Measurements from ENCODE around the gene TMPRSS7. TPM values are rescaled to one million over a fixed set of nuclear protein-coding genes. Genes with fewer than 3 reads are reported as not detected.
"Not testable (repeated sequence)": the region's sequence is repeated elsewhere in the genome, so short reads cannot be mapped to it uniquely, and the experiment has no call there.

Gene TMPRSS7
- polyA plus RNA-seq, 1 donor, result not detected

GRCh38 chr3:112061152-112061551, 26.6 kb downstream of the TMPRSS7 start:
- DNase-seq, result no peak

DNA sequence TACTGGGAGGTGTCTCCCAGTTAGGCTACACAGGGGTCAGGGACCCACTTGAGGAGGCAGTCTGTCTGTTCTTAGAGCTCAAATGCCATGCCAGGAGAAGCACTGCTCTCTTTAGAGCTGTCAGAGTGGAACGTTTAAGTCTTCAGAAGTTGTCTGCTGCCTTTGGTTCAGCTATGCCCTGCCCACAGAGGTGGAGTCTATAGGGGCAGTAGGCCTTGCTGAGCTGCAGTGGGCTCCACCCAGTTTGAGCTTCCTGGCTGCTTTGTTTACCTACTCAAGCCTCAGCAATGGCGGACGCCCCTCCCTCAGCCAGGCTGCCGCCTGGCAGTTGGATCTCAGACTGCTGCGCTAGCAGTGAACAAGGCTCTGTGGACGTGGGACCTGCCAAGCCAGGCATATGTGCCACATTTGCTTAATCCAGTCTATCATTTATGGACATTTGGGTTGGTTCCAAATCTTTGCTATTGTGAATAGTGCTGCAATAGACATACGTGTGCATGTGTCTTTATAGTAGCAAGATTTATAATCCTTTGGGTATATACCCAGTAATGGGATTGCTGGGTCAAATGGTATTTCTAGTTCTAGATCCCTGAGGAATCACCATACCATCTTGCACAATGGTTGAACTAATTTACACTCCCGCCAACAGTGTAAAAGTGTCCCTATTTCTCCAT, 38.0 kb downstream of the TMPRSS7 start:
- DNase-seq, result not testable (repeated sequence)

GRCh38 chr3:112074006-112074405, 39.5 kb downstream of the TMPRSS7 start:
- DNase-seq, result no peak

DNA sequence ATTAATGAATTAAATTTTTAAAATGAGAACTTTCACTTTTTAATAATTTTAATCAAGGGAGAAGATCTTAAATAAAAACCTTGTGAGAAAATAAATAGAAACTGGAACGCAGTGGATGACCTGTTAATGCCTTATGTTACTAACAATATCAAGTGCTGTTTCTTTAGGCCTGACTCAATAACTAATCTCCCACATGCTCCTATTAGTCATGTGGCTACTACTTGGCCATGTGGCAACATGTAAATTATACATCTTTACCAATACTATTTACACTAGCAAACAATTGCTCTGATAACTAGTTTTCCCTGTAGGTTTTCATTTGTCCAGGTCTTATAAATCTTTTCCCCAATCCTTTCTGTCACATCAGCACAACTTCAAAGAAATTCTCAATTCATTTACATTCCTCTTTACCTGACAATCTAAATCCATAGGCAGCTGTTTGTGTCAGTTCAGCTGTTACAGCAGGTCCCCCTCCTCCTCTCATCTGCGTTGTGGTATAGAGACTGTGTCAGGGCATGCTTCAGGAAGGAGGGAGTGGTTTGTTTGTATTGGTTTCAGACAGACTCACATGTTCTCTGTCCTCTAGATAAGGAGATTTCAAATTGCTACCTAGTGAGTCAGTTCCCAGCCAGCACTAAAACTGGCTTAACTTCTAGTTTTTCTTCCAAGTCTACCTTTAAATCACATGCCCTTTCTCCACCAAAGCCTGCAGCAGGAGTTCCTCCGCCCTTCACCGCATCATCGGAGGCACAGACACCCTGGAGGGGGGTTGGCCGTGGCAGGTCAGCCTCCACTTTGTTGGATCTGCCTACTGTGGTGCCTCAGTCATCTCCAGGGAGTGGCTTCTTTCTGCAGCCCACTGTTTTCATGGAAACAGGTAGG, 40.3 kb downstream of the TMPRSS7 start:
- no peak for DNase-seq

DNA sequence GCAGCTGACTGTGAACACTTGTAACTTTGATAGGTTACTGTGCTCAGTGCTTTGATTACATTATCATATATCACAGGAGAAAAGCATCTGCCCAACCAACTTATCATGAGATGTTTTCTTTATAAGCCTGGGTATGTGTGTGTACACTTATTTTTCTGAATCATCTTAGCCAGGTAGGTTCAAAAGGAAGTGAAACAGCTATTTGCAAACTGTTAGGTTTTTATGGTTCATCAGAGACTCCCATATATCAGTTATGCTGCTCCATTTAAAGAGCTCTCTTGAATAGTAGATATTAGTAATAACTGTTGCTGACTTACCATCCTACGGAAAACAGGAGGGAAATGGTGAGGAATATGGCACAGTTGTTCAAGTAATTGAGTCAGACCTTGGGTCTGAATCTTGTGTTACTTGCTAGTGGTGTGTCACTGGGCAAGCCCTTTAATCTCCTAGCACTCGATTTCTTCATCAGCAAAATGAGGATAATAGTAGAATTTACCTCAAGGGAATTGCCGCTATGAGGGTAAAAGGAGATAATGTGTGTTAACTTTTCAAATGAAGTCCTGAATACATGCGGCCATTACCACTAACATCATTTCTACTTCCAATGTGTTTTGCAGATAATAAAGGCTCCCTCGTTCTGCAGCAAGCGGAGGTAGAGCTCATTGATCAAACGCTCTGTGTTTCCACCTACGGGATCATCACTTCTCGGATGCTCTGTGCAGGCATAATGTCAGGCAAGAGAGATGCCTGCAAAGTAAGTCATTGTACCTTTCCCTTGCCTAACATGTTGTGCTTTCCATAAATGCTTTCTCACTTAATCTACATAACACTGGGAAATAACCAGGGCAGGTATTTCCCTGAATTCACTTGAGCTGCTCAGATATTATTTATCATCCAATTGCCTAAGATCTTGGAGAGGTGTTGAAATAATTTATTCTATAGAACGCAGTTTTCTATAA, 43.9 kb downstream of the TMPRSS7 start:
- DNase-seq, result no peak

- no peak for DNase-seq
Observed at GRCh38 chr3:112083239-112083638, 48.7 kb downstream of the TMPRSS7 start.

DNA sequence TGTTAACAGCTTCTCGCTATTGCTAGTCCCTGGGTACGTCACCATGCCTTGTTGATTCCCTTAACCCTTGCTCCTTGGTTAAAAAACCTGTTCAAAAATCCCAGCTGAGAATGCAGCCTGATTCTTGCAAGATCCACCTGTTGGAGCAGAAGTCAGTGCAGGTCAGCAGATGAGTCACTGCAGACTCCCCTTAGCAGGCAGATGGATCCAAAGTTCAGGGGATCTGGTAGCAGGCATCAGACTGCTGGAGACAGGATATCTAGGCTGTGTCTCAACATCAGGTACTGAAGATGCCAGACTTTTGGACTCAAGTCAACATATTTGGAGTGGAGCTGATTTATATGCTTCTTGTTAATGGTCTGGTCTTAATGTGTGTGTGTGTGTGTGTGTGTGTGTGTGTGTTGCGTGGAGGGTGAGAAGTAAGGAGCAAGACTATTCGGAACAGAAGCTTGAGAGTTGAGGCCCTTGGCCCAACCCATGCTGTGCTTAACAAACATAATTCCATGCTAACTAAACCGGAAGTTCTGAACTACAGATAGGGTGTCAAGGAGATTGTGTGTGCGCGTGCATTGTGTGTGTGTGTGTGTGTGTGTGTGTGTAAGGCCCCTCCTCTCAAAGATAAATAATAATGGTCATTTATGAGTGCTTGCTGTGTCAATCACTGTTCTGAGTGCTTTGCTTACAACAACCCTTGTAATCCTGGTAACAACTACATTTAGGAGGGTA, 50.6 kb downstream of the TMPRSS7 start:
- no peak for DNase-seq

GRCh38 chr3:112085735-112086075, 51.2 kb downstream of the TMPRSS7 start:
- no peak for DNase-seq

DNA sequence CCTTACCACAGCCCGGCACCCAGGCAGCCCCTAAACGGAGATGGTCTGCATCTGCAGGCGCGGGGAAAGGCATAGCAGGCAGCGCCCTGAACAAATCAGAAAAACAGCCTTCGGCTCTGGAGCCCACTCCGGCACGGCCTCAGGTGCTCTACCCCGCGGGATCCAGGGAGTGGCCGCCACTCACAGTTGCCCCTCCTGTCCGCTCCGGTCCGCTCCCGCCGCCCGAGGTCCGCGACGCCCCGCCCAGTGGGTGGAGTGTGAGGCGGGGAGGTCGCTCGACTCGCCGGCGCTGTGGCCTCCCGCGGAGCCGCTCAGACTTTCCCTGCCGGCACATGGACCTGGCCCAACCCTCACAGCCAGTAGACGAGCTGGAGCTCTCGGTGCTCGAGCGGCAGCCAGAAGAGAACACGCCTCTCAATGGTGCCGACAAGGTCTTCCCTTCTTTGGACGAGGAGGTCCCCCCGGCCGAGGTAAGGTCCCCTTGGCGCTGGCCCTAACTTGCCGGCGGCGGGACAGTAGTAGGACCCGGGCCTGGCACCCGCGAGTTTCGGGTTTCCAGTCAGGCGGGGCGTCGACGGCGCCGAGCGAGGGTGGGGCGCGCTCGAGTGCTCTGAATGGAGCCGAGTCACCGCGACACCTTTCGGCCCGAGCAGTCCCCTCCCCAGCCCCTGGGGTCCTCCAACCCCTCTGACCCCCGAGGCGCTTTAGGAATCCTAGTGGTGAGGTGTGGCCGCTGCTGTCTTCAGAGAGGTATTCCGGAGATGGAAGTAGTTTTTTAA, 51.7 kb downstream of the TMPRSS7 start, which contains the start of gene C3orf52:
Gene C3orf52 (plus strand): TSS at position 314 of the 779 bp plus-strand sequence. CDS start 19 bp downstream, at position 333.
- peak; percentile 67 for DNase-seq

DNA sequence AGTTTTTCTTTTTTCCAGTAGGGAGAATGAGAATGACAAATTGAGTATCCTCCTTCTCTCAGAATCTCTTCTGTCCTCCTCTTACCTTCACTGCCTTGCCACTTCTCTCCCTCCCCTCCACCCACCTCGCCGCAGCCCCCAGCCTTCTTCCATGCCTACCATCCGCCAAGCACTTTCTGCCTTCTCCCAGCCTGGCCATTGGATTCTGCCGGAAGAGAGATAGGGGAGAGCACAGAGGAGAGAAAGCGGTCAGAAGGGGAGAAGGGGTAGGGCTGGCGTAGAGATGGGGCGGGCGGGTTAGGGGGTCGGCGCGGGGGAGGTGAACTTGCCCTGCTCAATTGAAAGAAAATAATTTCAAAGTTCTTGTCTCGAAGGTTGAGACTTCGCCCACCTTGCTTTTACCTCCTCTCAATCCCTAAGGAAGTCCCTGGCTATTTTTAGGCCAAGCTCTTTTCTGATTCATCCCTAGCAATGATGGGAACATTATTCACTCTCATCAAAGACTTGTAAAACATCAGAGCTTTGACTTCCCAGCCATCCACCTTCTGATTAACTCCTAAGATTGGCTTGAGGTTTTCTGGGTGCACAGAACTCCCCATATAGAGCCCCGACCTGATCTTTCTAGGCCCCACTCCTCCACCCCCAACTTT, 52.5 kb downstream of the TMPRSS7 start:
- no peak for DNase-seq

DNA sequence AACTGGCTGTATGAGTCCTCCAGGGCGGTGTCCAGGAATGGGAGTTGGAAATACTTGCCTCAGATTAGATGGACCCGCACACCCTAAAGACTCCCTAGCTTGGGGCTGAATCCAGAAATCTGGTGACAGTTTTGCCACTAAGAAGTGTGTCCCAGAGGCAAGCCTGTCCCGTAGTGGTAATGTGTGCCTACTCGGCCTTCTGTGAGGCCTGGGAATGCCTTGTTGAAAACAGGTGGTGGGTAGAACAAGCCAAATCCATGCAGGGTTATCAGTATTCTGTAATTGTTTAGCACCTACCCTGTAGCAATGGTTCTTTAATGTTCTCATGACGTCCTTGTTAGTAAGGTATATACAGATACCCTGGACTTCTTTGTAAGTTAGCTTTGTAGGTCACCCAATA, 53.2 kb downstream of the TMPRSS7 start:
- DNase-seq, result no peak

DNA sequence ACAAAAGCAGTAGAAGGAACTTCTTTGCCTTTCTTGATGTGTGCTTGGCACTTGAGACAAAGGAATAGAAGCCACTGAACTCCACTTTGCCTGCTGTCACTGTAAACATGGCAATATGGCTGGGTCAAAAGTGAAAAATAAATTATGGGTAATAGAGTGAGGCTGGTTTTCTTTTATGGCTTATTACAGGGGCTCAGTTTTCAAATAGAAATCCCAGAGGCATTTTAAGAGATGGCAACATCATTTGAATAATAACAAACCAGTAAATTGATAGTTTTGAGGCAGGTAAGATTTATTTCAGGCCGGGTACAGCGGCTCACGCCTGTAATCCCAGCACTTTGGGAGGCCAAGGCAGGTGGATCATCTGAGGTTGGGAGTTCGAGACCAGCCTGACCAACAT, 54.4 kb downstream of the TMPRSS7 start:
- DNase-seq, result no peak

DNA sequence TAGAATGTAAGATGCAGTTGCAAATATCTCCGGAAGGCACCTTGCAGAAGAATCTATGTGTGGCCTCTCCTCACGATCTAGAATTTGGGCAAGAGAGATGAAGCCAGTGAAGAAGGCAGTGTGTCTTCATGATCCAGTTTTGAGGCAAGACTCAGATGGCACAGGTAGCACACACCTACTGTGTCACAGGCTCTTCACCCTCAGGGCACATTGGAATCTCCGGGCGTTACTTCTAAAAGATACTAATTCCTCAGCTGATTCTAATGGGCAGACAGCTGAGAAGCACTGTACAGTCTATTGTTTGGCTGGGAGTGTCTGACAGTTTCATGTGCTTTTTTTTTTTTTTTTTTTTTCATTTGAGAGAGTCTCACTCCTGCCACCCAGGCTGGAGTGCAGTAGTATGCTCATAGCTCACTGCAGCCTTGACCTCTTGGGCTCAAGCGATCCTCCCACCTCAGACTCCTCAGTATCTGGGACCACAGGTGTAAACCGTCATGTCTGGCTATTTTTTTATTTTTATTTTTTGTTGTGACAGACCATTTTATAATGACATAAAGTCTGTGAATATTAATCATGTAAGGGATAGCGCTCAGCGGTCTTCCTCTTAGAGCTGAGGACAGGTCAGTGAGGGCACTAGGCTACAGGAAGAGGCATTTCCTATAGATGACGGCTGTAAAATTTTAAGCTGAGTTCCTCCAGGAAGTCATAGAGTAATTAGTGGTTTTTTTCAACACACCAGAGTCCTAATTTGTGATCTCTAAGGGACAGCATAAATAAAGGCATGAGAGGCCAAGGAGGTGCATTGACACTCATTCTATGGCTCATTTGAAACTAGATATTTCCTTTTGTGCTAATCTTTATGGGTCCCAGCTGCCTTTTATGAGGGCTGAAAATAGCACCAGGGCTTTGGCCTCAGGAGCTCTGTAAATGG, 55.7 kb downstream of the TMPRSS7 start:
- no peak for DNase-seq

GRCh38 chr3:112090887-112091586, 56.5 kb downstream of the TMPRSS7 start:
- DNase-seq, result no peak

DNA sequence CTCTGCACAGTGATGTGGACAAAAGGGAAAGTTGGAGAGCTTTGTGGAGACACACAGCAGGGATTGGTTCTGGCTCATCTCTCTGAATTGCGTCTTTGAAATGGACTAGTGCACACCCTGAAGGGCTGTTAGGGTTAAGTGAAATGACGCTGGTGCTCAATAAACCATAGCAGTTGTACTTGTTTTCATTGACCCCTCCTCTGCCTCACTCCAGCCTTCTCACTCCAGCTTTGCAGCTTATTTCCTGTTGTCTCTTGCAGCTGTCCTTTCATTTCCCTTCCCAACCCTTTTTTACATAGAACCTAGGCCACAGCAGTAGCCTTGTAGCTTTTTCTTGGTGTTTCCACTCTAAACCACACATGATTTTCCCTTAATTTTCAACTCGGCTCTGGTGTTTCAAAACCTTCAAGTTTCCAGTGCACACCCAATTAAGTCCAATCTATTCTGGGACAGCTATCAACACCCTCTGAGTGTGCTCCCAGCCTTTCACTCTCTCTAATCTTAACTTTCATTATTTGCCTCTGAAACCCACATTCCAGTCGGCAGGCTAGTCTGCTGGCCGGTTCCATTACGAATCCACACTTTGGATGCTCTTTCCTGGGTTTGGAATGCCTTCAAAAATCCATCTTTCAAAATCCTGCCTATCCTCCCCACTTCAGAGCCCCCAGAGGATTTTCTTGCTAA, 58.1 kb downstream of the TMPRSS7 start:
- DNase-seq, result no peak

DNA sequence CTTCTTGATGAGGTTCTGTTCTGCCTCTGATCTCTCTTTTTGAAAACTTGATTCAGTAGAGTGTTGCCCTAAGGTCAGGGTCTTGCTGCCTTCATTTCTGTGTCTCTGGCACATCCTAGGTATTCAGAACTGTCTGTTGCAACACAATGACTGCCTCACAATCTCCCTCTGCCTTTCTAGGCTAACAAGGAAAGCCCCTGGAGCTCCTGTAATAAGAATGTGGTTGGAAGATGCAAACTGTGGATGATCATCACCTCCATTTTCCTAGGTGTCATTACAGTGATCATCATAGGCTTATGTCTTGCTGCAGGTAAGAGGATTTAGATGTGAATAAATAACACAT, 58.6 kb downstream of the TMPRSS7 start:
- DNase-seq, result no peak

DNA sequence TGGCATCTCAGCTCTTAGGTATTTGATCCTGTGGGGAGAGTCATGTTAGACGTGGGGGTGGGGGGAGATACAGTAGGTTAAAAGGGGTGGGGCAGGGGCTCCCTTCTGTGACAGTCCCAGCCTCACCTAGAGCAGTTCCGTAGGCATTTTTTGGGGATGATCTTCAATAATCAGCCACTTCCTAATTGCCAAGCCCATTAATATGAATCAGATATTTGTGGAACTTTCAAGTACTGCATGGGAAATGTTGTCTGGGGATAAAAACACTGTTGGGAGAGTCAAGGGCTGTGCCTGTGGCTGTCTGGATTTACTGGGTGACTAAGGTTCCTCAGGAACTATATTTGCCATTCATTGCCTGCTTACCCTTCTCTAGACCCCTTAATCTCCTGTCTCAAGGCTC, 61.2 kb downstream of the TMPRSS7 start:
- no peak for DNase-seq

- DNase-seq, result no peak
Observed at GRCh38 chr3:112096176-112096575, 61.6 kb downstream of the TMPRSS7 start.
